Measurements from ENCODE around the gene LINC01488.

DNA sequence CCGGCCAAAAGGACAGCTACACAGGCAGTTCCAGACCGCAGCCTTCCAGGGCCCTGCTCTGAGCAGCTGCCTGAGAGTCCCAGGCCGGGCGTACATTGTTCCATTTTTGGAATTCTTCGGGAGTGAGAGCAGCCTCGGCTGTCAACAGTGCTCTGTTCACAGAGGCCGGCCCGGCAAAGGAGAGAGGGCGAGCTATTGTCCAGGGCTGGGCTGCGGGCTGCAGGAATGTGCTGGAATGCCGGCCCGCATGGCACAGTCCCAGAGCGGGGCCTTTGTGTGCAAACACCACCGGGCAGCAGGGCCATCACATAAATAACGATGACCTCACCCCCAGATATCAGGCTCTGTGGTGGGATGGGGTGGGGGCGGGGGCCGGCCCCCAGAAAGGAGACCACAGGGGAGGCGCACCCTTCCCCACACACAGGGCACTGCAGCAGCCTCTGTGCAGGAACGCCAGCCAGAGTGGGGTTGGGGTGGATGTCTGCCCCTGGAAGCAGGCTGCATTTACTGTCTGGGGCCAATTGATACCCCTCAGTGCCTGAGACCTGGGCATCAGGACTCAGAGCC, 15.8 kb downstream of the LINC01488 start:
- TF ChIP-seq CTCF (IDR thresholded peaks at IDR 0.05), result no peak
- no peak for TF ChIP-seq POLR2A (IDR thresholded peaks at IDR 0.05)
